ENCODE results near the gene FAU.
"Not testable (repeated sequence)": the region's sequence is repeated elsewhere in the genome, so short reads cannot be mapped to it uniquely, and the experiment has no call there.

FAU gene

GRCh38 chr11:65152122-65152521 is 30.2 kb upstream of the FAU start:
- Histone ChIP-seq H3K9ac (ENCODE audit: low read length) (no peak overlapping the region), H3K9me3 (ENCODE audit: control insufficient read depth, low read length) (peaks cover 3% of the 10 kb centered on the region), H3K79me1 (replicated peaks; ENCODE audit: low read length, poor library complexity, severe bottlenecking) (no peaks in the 10 kb centered on the region), H3K4ac (ENCODE audit: low read depth in 1 of 2, low read length in 2 of 2) (no peak overlapping the region), H2BK15ac (ENCODE audit: low read depth, poor library complexity, severe bottlenecking) (no peak overlapping the region), H2AFZ (ENCODE audit: low read depth, low read length) (no peak overlapping the region), H3K36me3 (ENCODE audit: control insufficient read depth in 1 of 2, insufficient read depth in 2 of 2, low read depth in 1 of 2, low read length in 2 of 2) (no peaks in the 10 kb centered on the region), H4K91ac (ENCODE audit: low read length) (no peak overlapping the region), H3K27me3 (ENCODE audit: control insufficient read depth in 1 of 2, insufficient read depth in 1 of 2, low read length in 2 of 2) (no peaks in the 10 kb centered on the region), H4K8ac (ENCODE audit: low read length) (no peak overlapping the region), H2AK5ac (ENCODE audit: low read length, severe bottlenecking) (no peak overlapping the region), H3K23ac (ENCODE audit: low read length in 2 of 2) (no peak overlapping the region), H2BK5ac (ENCODE audit: low read depth, low read length, poor library complexity, severe bottlenecking) (no peak overlapping the region), H3K14ac (ENCODE audit: low read length in 2 of 2) (no peak overlapping the region), H2BK120ac (ENCODE audit: low read depth, low read length) (no peak overlapping the region), H3K27ac (ENCODE audit: low read length, poor library complexity, severe bottlenecking) (no peak overlapping the region), H3K18ac (ENCODE audit: low read depth in 1 of 2, low read length in 2 of 2) (no peak overlapping the region), H3K4me3 (ENCODE audit: insufficient read depth in 1 of 2, low read depth in 1 of 2, low read length in 2 of 2) (no peak overlapping the region), H2BK12ac (ENCODE audit: low read length in 2 of 2) (no peak overlapping the region), H3K4me1 (ENCODE audit: control insufficient read depth, insufficient read depth, low read depth, low read length) (peaks cover 9% of the 10 kb centered on the region), H3K4me2 (ENCODE audit: low read length, poor library complexity, severe bottlenecking) (no peak overlapping the region)
- 84% methylated on average over 2 of the region's 2 CpGs for whole genome bisulfite sequencing
- DNase-seq: peak; percentile 14

DNA sequence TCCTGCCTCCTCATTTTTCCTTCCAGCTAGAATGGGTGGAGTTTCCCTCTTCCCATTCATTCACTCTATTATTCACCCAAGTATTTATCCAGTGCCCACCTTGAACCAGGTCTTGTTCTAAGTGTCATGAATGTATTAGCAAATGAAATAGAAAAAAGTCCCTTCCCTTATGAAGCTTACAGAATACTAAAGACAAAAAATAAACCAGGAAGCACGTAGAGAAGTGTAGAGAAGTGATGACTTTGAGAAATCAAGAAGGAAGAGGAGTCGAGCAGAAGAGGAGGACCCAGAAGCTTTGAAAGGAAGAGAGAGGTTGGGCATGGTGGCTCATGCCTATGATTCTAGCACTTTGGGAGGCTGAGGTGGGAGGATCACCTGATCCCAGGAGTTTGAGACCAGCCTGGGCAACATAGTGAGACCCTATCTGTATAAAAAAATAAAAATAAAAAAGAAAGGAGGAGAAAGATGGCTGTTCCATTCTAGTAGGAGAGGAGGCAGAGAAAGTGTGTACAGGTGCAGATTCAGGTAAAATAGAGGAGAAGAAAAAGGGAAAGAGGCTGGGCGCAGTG is 29.5 kb upstream of the FAU start:
- H3K18ac ChIP-seq (ENCODE audit: low read depth in 1 of 2, low read length in 2 of 2): no peak overlapping the region
- no peak for DNase-seq
- H3K23ac ChIP-seq (ENCODE audit: low read length in 2 of 2): no peak overlapping the region
- no peak overlapping the region for H4K8ac ChIP-seq (ENCODE audit: low read length)
- H3K4me3 ChIP-seq (ENCODE audit: insufficient read depth in 1 of 2, low read depth in 1 of 2, low read length in 2 of 2): no peak overlapping the region
- H2BK120ac ChIP-seq (ENCODE audit: low read depth, low read length): no peak overlapping the region
- no peak overlapping the region for H2BK5ac ChIP-seq (ENCODE audit: low read depth, low read length, poor library complexity, severe bottlenecking)
- H3K27ac ChIP-seq (ENCODE audit: low read length, poor library complexity, severe bottlenecking): no peak overlapping the region
- no peak overlapping the region for H3K9ac ChIP-seq (ENCODE audit: low read length)
- peaks cover 5% of the 10 kb centered on the region for H3K9me3 ChIP-seq (ENCODE audit: control insufficient read depth, low read length)
- no peak overlapping the region for H4K91ac ChIP-seq (ENCODE audit: low read length)
- H3K4me2 ChIP-seq (ENCODE audit: low read length, poor library complexity, severe bottlenecking): no peak overlapping the region
- no peaks in the 10 kb centered on the region for H3K27me3 ChIP-seq (ENCODE audit: control insufficient read depth in 1 of 2, insufficient read depth in 1 of 2, low read length in 2 of 2)
- H3K36me3 ChIP-seq (ENCODE audit: control insufficient read depth in 1 of 2, insufficient read depth in 2 of 2, low read depth in 1 of 2, low read length in 2 of 2): no peaks in the 10 kb centered on the region
- peaks cover 9% of the 10 kb centered on the region for H3K4me1 ChIP-seq (ENCODE audit: control insufficient read depth, insufficient read depth, low read depth, low read length)
- no peaks in the 10 kb centered on the region for H3K79me1 ChIP-seq (replicated peaks; ENCODE audit: low read length, poor library complexity, severe bottlenecking)
- no peak overlapping the region for H3K4ac ChIP-seq (ENCODE audit: low read depth in 1 of 2, low read length in 2 of 2)
- no peak overlapping the region for H2BK12ac ChIP-seq (ENCODE audit: low read length in 2 of 2)
- no peak overlapping the region for H3K14ac ChIP-seq (ENCODE audit: low read length in 2 of 2)
- H2AFZ ChIP-seq (ENCODE audit: low read depth, low read length): no peak overlapping the region
- H2AK5ac ChIP-seq (ENCODE audit: low read length, severe bottlenecking): no peak overlapping the region
- WGBS: 82% methylated on average over 3 of the region's 3 CpGs
- H2BK15ac ChIP-seq (ENCODE audit: low read depth, poor library complexity, severe bottlenecking): no peak overlapping the region

DNA sequence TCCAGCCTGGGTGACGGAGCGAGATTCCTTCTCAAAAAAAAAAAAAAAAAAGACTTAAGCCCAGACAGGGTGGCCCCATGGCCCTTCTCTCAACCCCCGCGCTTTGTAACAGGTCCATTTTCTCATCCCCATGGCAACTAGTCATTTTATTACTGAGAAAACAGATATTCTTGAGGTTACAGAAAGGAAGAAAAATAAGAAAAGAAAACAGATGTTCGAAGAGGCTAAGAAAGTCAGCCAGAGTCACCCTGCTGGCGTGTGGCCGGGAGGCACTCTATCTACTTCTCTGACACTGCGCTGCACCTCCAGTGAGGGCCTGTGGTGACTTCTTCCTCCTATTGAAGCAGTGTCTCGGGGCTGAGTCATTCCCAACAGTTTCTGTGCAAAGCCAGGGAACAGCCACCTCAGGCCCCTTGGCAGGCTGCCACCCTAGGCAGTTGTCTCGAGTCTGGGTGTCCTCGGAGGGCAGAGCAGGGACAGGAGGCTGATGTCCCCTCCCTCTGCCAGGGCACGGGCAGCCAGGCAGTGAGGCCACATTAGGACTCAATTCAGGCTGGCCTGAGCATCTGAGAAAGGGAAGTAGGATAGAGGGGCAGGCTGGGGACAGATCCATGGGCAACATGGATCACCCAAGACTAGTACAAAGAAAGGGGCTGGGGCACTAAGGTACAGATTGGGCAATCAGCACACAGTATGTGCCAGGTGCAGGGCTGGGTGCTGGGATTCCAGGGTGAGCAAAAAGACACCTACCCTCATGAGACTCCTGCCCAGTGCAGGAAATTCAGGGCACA is 28.8 kb upstream of the FAU start:
- peaks cover 9% of the 10 kb centered on the region for H3K4me1 ChIP-seq (ENCODE audit: control insufficient read depth, insufficient read depth, low read depth, low read length)
- peak overlapping the region; percentile 6 for H3K27ac ChIP-seq (ENCODE audit: low read length, poor library complexity, severe bottlenecking)
- WGBS: 42% methylated on average over 10 of the region's 12 CpGs
- peak overlapping the region in 1 of 2 experiments; percentile 56 for H3K4me3 ChIP-seq (ENCODE audit: insufficient read depth in 1 of 2, low read depth in 1 of 2, low read length in 2 of 2)
- peak overlapping the region in 1 of 2 experiments; percentile 40 for H3K4ac ChIP-seq (ENCODE audit: low read depth in 1 of 2, low read length in 2 of 2)
- H3K79me1 ChIP-seq (replicated peaks; ENCODE audit: low read length, poor library complexity, severe bottlenecking): no peaks in the 10 kb centered on the region
- peak overlapping the region; percentile 54 for H2AFZ ChIP-seq (ENCODE audit: low read depth, low read length)
- peak overlapping the region in 1 of 2 experiments; percentile 35 for H3K14ac ChIP-seq (ENCODE audit: low read length in 2 of 2)
- peak overlapping the region; percentile 36 for H4K91ac ChIP-seq (ENCODE audit: low read length)
- H3K23ac ChIP-seq (ENCODE audit: low read length in 2 of 2): no peak overlapping the region
- H2BK12ac ChIP-seq (ENCODE audit: low read length in 2 of 2): peak overlapping the region in 1 of 2 experiments; percentile 87
- H4K8ac ChIP-seq (ENCODE audit: low read length): peak overlapping the region; percentile 35
- no peak overlapping the region for H2BK120ac ChIP-seq (ENCODE audit: low read depth, low read length)
- no peaks in the 10 kb centered on the region for H3K36me3 ChIP-seq (ENCODE audit: control insufficient read depth in 1 of 2, insufficient read depth in 2 of 2, low read depth in 1 of 2, low read length in 2 of 2)
- peak overlapping the region; percentile 69 for H3K9ac ChIP-seq (ENCODE audit: low read length)
- no peak overlapping the region for H2BK5ac ChIP-seq (ENCODE audit: low read depth, low read length, poor library complexity, severe bottlenecking)
- peaks cover 5% of the 10 kb centered on the region for H3K9me3 ChIP-seq (ENCODE audit: control insufficient read depth, low read length)
- H2BK15ac ChIP-seq (ENCODE audit: low read depth, poor library complexity, severe bottlenecking): no peak overlapping the region
- peaks cover 0 to under 1% of the 10 kb centered on the region in 2 experiments for H3K27me3 ChIP-seq (ENCODE audit: control insufficient read depth in 1 of 2, insufficient read depth in 1 of 2, low read length in 2 of 2)
- H3K18ac ChIP-seq (ENCODE audit: low read depth in 1 of 2, low read length in 2 of 2): peak overlapping the region in 1 of 2 experiments; percentile 86
- H2AK5ac ChIP-seq (ENCODE audit: low read length, severe bottlenecking): no peak overlapping the region
- peak; percentile 93 for DNase-seq
- H3K4me2 ChIP-seq (ENCODE audit: low read length, poor library complexity, severe bottlenecking): peak overlapping the region; percentile 24

GRCh38 chr11:65150131-65150508 is 28.2 kb upstream of the FAU start:
- not testable (repeated sequence) for H2BK12ac ChIP-seq (ENCODE audit: low read length in 2 of 2); DNase-seq; H3K4me1 ChIP-seq (ENCODE audit: control insufficient read depth, insufficient read depth, low read depth, low read length); H3K36me3 ChIP-seq (ENCODE audit: control insufficient read depth in 1 of 2, insufficient read depth in 2 of 2, low read depth in 1 of 2, low read length in 2 of 2); H3K18ac ChIP-seq (ENCODE audit: low read depth in 1 of 2, low read length in 2 of 2); H3K23ac ChIP-seq (ENCODE audit: low read length in 2 of 2); H3K27me3 ChIP-seq (ENCODE audit: control insufficient read depth in 1 of 2, insufficient read depth in 1 of 2, low read length in 2 of 2); H2BK5ac ChIP-seq (ENCODE audit: low read depth, low read length, poor library complexity, severe bottlenecking); H3K27ac ChIP-seq (ENCODE audit: low read length, poor library complexity, severe bottlenecking); H3K79me1 ChIP-seq (replicated peaks; ENCODE audit: low read length, poor library complexity, severe bottlenecking); H3K4ac ChIP-seq (ENCODE audit: low read depth in 1 of 2, low read length in 2 of 2); H4K91ac ChIP-seq (ENCODE audit: low read length); H3K9me3 ChIP-seq (ENCODE audit: control insufficient read depth, low read length); H3K14ac ChIP-seq (ENCODE audit: low read length in 2 of 2); H2BK15ac ChIP-seq (ENCODE audit: low read depth, poor library complexity, severe bottlenecking); H2BK120ac ChIP-seq (ENCODE audit: low read depth, low read length); H2AFZ ChIP-seq (ENCODE audit: low read depth, low read length); H2AK5ac ChIP-seq (ENCODE audit: low read length, severe bottlenecking); H4K8ac ChIP-seq (ENCODE audit: low read length); H3K4me2 ChIP-seq (ENCODE audit: low read length, poor library complexity, severe bottlenecking)
- WGBS: 95% methylated on average over 10 of the region's 10 CpGs
- peak overlapping the region in 1 of 2 experiments; percentile 56 for H3K4me3 ChIP-seq (ENCODE audit: insufficient read depth in 1 of 2, low read depth in 1 of 2, low read length in 2 of 2)
- H3K9ac ChIP-seq (ENCODE audit: low read length): peak overlapping the region; percentile 69
